Measurements from ENCODE around the gene ST14.

The ST14 gene

GRCh38 chr11:130216591-130217132, 57.1 kb downstream of the ST14 start:
- TF ChIP-seq, protein P1, sequence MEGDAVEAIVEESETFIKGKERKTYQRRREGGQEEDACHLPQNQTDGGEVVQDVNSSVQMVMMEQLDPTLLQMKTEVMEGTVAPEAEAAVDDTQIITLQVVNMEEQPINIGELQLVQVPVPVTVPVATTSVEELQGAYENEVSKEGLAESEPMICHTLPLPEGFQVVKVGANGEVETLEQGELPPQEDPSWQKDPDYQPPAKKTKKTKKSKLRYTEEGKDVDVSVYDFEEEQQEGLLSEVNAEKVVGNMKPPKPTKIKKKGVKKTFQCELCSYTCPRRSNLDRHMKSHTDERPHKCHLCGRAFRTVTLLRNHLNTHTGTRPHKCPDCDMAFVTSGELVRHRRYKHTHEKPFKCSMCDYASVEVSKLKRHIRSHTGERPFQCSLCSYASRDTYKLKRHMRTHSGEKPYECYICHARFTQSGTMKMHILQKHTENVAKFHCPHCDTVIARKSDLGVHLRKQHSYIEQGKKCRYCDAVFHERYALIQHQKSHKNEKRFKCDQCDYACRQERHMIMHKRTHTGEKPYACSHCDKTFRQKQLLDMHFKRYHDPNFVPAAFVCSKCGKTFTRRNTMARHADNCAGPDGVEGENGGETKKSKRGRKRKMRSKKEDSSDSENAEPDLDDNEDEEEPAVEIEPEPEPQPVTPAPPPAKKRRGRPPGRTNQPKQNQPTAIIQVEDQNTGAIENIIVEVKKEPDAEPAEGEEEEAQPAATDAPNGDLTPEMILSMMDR (conservative IDR thresholded peaks at IDR 0.05), result no peak
- no peak for TF ChIP-seq ZFX (IDR thresholded peaks at IDR 0.05)
- peak overlapping the region; percentile 23 for H3K27ac ChIP-seq

- H3K27ac ChIP-seq, result peak overlapping the region; percentile 23
- no peak for TF ChIP-seq ZFX (IDR thresholded peaks at IDR 0.05)
- TF ChIP-seq, protein P1 (conservative IDR thresholded peaks at IDR 0.05), result no peak
These were observed 57.8 kb downstream of the ST14 start for GRCh38 chr11:130217133-130218031.

DNA sequence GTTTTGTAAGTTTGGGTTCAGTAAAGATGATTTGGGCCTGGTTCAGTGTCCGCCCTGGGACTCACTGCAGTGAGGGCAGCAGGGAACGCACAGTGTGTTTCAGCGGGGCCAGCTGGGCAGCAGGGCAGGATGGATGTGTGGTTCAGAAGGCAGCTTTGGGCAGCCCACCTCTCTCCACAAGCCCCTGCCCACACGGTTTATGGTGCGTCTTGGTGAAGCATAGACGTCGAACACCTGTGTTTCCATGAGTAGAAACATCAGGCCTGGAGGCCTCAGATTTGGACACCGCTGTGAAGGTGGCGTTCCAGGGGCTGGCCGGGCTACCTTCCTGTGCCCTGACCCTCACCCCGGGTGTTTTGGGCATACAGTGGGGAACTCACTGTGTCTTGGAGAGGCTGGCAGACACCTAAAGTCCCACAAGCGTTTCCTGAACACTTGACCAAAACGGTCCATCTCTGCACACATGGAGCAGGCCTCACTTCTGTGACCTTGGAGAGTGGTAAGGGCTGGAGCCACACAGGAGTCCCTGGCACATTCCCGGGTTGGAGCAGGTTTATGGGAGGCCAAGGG, 59.0 kb downstream of the ST14 start:
- peak overlapping the region; percentile 23; the same call in 1 of the 2 replicates for H3K27ac ChIP-seq
- no peak for TF ChIP-seq ZFX (IDR thresholded peaks at IDR 0.05)
- TF ChIP-seq, protein P1 (conservative IDR thresholded peaks at IDR 0.05), result no peak

DNA sequence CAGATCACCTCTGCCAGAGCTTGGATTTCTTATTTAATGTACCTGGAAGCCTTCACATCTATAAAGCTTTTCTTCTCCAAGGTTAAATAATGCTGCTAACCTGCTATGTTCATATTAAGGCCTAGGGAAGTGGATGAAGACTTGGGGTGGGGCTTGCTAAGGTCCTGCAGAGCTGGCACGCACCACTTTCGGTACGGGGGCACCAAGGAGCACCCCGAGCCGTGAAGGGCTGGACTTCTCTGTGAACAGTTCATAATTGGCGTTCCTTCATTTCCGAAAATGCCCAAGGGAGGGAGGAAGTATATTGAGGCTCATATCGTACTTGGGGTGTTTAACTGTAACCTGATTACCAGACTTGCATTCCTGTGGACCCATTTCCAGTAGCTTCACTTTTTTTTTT, 59.6 kb downstream of the ST14 start:
- H3K27ac ChIP-seq, result no peak overlapping the region
- TF ChIP-seq, protein P1 (conservative IDR thresholded peaks at IDR 0.05), result no peak
- TF ChIP-seq ZFX (IDR thresholded peaks at IDR 0.05), result no peak

DNA sequence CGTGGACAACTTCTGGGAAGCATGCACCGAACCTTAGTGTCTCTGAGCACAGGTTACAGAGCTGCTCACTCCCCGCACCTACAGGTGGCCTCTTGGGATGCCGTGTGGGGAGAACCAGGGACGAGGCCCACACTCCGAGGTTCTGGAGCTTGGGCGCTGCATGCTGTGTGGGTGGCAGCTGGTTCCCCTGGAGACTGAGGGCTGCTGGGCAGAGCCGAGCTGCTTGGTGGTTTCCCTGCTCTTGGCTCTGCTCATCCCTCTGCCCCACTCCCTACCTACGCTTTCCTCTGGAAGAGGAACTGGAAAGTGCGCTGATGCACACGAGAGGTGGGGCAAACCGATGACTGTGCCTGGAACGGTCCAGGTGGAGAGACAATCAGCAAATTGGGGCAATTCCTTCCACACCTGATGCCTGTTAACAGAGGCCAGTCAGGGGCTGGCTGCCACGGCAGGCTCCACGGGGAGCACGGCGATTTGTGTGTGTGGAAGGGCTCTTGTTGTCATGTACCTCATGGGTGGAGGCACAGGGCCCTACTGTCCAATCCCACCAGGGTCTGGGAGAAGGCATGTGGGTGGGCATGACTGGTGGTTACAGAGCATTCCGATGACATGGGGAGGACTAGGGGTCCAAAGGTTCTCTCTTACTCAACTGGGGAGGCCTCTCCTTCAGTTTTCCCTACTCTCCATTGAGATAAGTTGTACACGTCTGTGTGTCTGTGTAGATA, 60.9 kb downstream of the ST14 start:
- TF ChIP-seq, protein P1 (conservative IDR thresholded peaks at IDR 0.05), result no peak
- no peak for TF ChIP-seq ZFX (IDR thresholded peaks at IDR 0.05)
- no peak overlapping the region for H3K27ac ChIP-seq

- TF ChIP-seq, protein P1 (conservative IDR thresholded peaks at IDR 0.05), result no peak
- TF ChIP-seq ZFX (IDR thresholded peaks at IDR 0.05), result no peak
- no peak overlapping the region for H3K27ac ChIP-seq
These were observed 63.8 kb downstream of the ST14 start for GRCh38 chr11:130223291-130223971.
